IMR-90 (cell line): Measurements from ENCODE around the gene MAMDC4. TPM values are rescaled to one million over a fixed set of nuclear protein-coding genes. Genes with fewer than 3 reads are reported as not detected.

ENCODE experiments used
- ATAC-seq: fragments of 200-7000 bp; cut with Tn5 transposase; 2 replicates; pipeline ENCODE4 v1.9.1; 2020; ENCODE audit warnings: low read depth, mild to moderate bottlenecking, moderate library complexity
- BruUV-seq: library from RNA; stranded (reverse); fragments of 400-500 nt; replicated peaks from 2 replicates; lab custom pipeline; 2021; lab: Mats Ljungman, UMichigan
- CTCF ChIA-PET: fragments of 300-600 bp; formaldehyde crosslinking; extraction: SDS; loops from one replicate; lab custom pipeline; 2021; ENCODE audit warnings: antibody characterized with exemption; lab: Yijun Ruan, JAX
- POLR2A ChIA-PET: fragments of 300-600 bp; sonication (Branson Sonifier 250); formaldehyde crosslinking; loops from one replicate; lab custom pipeline; 2022; ENCODE audit warnings: antibody characterized with exemption; ENCODE audit not compliant: unreplicated experiment; lab: Charles Lee
- DNase-seq: peaks from one replicate; pipeline ENCODE4 v3.0.0; 2013
- H2AFZ ChIP-seq: replicated peaks from 2 replicates; pipeline ENCODE3; 2013; ENCODE audit warnings: low read length, mild to moderate bottlenecking; ENCODE audit not compliant: poor library complexity
- H2AK5ac ChIP-seq: 2 replicates; pipeline ENCODE4 v1.6.1; 2013; ENCODE audit warnings: low read depth, low read length, inconsistent platforms
- H2AK9ac ChIP-seq: replicated peaks from 2 replicates; pipeline ENCODE3; 2013; ENCODE audit warnings: mild to moderate bottlenecking, low read depth, low read length, moderate library complexity; ENCODE audit not compliant: poor library complexity
- H2BK120ac ChIP-seq: 2 replicates; pipeline ENCODE4 v1.6.1; 2013; ENCODE audit warnings: low read depth, low read length, inconsistent platforms
- H2BK15ac ChIP-seq: 3 replicates; pipeline ENCODE4 v1.6.1; 2013; ENCODE audit warnings: low read depth, low read length, inconsistent platforms
- H2BK20ac ChIP-seq: 2 replicates; pipeline ENCODE4 v1.6.1; 2013; ENCODE audit warnings: low read depth, mild to moderate bottlenecking, inconsistent platforms, low read length, moderate library complexity
- H2BK5ac ChIP-seq: 2 replicates; pipeline ENCODE4 v1.6.1; 2013; ENCODE audit warnings: mild to moderate bottlenecking, low read depth, low read length, inconsistent platforms; ENCODE audit not compliant: poor library complexity, severe bottlenecking
- H3K14ac ChIP-seq: replicated peaks from 2 replicates; pipeline ENCODE4 v1.6.1; 2013; ENCODE audit warnings: low read depth, low read length, inconsistent platforms
- H3K18ac ChIP-seq: 2 replicates; pipeline ENCODE4 v1.6.1; 2013; ENCODE audit warnings: low read depth, low read length, control low read depth
- H3K23ac ChIP-seq: 2 replicates; pipeline ENCODE4 v1.6.1; 2013; ENCODE audit warnings: low read depth, low read length, inconsistent platforms
- H3K27ac ChIP-seq: 2 replicates; pipeline ENCODE4 v1.5.1; 2013; ENCODE audit warnings: mild to moderate bottlenecking, control low read depth, low read length; ENCODE audit not compliant: insufficient read depth
- H3K27me3 ChIP-seq: 2 replicates; pipeline ENCODE4 v1.6.1; 2013; ENCODE audit warnings: low read length; ENCODE audit not compliant: control insufficient read depth, insufficient read depth
- H3K36me3 ChIP-seq: 2 replicates; pipeline ENCODE4 v1.6.1; 2013; ENCODE audit warnings: low read length, mixed read lengths; ENCODE audit not compliant: control insufficient read depth, insufficient read depth
- H3K4ac ChIP-seq: 2 replicates; pipeline ENCODE4 v1.6.1; 2013; ENCODE audit warnings: low read depth, low read length, inconsistent platforms
- H3K4me1 ChIP-seq: 2 replicates; pipeline ENCODE4 v1.6.1; 2013; ENCODE audit warnings: low read length, mixed read lengths; ENCODE audit not compliant: control insufficient read depth, insufficient read depth
- H3K4me2 ChIP-seq: 2 replicates; pipeline ENCODE4 v1.6.1; 2013; ENCODE audit warnings: low read depth, mild to moderate bottlenecking, control low read depth, low read length, moderate library complexity
- H3K4me3 ChIP-seq: 2 replicates; pipeline ENCODE4 v1.5.1; 2013; ENCODE audit warnings: low read depth, mild to moderate bottlenecking, control low read depth, low read length, moderate library complexity; ENCODE audit not compliant: insufficient read depth
- H3K56ac ChIP-seq: 2 replicates; pipeline ENCODE4 v1.6.1; 2013; ENCODE audit warnings: low read length, inconsistent platforms; ENCODE audit not compliant: insufficient read depth; ENCODE audit errors: extremely low read depth
- H3K79me1 ChIP-seq, 2 experiments: 2 replicates each; pipeline ENCODE4 v1.6.1; 2013; ENCODE audit warnings: low read length in 2 of 2, inconsistent platforms in 1 of 2, low read depth in 1 of 2
- H3K9ac ChIP-seq: 2 replicates; pipeline ENCODE4 v1.6.1; 2013; ENCODE audit warnings: low read depth, low read length, control low read depth
- H3K9me1 ChIP-seq: 2 replicates; pipeline ENCODE4 v1.6.1; 2013; ENCODE audit warnings: low read length, inconsistent platforms; ENCODE audit not compliant: insufficient read depth
- H3K9me3 ChIP-seq: 2 replicates; pipeline ENCODE4 v1.6.1; 2013; ENCODE audit warnings: low read length; ENCODE audit not compliant: control insufficient read depth, insufficient read depth
- H4K20me1 ChIP-seq: 2 replicates; pipeline ENCODE4 v1.6.1; 2013; ENCODE audit warnings: low read length, inconsistent platforms; ENCODE audit not compliant: insufficient read depth
- H4K5ac ChIP-seq: 2 replicates; pipeline ENCODE4 v1.6.1; 2013; ENCODE audit warnings: mild to moderate bottlenecking, low read depth, low read length, control low read depth
- H4K8ac ChIP-seq, 2 experiments: 2 replicates each; pipeline ENCODE4 v1.6.1; 2013; ENCODE audit warnings: low read depth in 2 of 2, low read length in 2 of 2, control low read depth in 1 of 2, inconsistent platforms in 1 of 2
- H4K91ac ChIP-seq: 2 replicates; pipeline ENCODE4 v1.6.1; 2013; ENCODE audit warnings: low read depth, low read length, inconsistent platforms; ENCODE audit not compliant: insufficient read depth
- CEBPB ChIP-seq: IDR thresholded peaks from 2 replicates; pipeline ENCODE4 v1.6.1; 2012; ENCODE audit warnings: low read depth, low read length, improper control_type of control experiment
- MAFK ChIP-seq: IDR thresholded peaks from 2 replicates; pipeline ENCODE4 v1.6.1; 2012; ENCODE audit warnings: low read depth, low read length, improper control_type of control experiment
- MAZ ChIP-seq: IDR thresholded peaks from 2 replicates; pipeline ENCODE4 v1.6.1; 2012; ENCODE audit warnings: low read depth, mild to moderate bottlenecking, low read length, improper control_type of control experiment, moderate library complexity, borderline replicate concordance
- POLR2A ChIP-seq: IDR thresholded peaks from 2 replicates; pipeline ENCODE4 v1.6.1; 2012; ENCODE audit warnings: mild to moderate bottlenecking, low read depth, low read length
- RCOR1 ChIP-seq: IDR thresholded peaks from 2 replicates; pipeline ENCODE4 v1.6.1; 2012; ENCODE audit warnings: mild to moderate bottlenecking, low read length, improper control_type of control experiment; ENCODE audit not compliant: insufficient replicate concordance
- RFX5 ChIP-seq: IDR thresholded peaks from 2 replicates; pipeline ENCODE4 v1.8.0; 2012; ENCODE audit warnings: low read depth, mild to moderate bottlenecking, low read length, moderate library complexity
- SMC3 ChIP-seq: fragments of 150-350 bp; IDR thresholded peaks from 2 replicates; pipeline ENCODE4 v1.6.1; 2016; ENCODE audit warnings: low read depth, mild to moderate bottlenecking, antibody characterized with exemption, low read length, moderate library complexity
- WGBS, 2 experiments: methylation state at CpG; one replicate each; pipeline versions ENCODE4 v1.1.5 to v1.1.7; 2013; ENCODE audit warnings: missing lambda C conversion rate in 2 of 2; ENCODE audit not compliant: insufficient read length in 1 of 2; ENCODE audit errors: extremely low coverage in 2 of 2; 5-methylcytosine and 5-hydroxymethylcytosine counted together
- dilution Hi-C: fragments of 300-500 bp; cut with HindIII; formaldehyde crosslinking; loops from one replicate; pipeline ENCODE4 v1.14.3; 2018; ENCODE audit warnings: low sequenced_read_pairs; ENCODE audit not compliant: unreplicated experiment
- in situ Hi-C: fragments of 300-500 bp; cut with MboI; formaldehyde crosslinking; loops from 3 replicates; pipeline ENCODE4 v1.14.3; 2019; ENCODE audit warnings: low sequenced_read_pairs, inconsistent platforms, mixed read lengths
- intact Hi-C: fragments of 100-400 bp; cut with micrococcal nuclease; formaldehyde crosslinking; loops from 2 replicates; pipeline ENCODE4 v1.10.0; 2022
- polyA plus RNA-seq, 3 experiments: library from polyadenylated mRNA; depleted of rRNA; stranded (reverse); fragments of >200 nt; gene quantifications; 2 replicates each; pipeline ENCODE4 v1.2.3, GENCODE V29; 2012; ENCODE audit warnings: low replicate concordance in 1 of 3
- total RNA-seq: library from RNA; depleted of rRNA; stranded (reverse); fragments of >200 nt; gene quantifications from 2 replicates; pipeline ENCODE4 v1.2.3, GENCODE V29; 2012
- TF ChIP-seq, protein P1 (sequence below): conservative IDR thresholded peaks from 2 replicates; pipeline ENCODE4 v1.5.1; 2012; ENCODE audit warnings: mild to moderate bottlenecking, low read depth, low read length, improper control_type of control experiment
- TF ChIP-seq, protein P2 (sequence below): fragments of 150-350 bp; IDR thresholded peaks from 2 replicates; pipeline ENCODE4 v1.6.1; 2016; ENCODE audit warnings: low read depth, mild to moderate bottlenecking, low read length, moderate library complexity, borderline replicate concordance

The MAMDC4 gene
- total and polyA plus RNA-seq, 2 of the 4 experiments (the other 2 are of a cell fraction) = 0.18 to 3.5 TPM

DNA sequence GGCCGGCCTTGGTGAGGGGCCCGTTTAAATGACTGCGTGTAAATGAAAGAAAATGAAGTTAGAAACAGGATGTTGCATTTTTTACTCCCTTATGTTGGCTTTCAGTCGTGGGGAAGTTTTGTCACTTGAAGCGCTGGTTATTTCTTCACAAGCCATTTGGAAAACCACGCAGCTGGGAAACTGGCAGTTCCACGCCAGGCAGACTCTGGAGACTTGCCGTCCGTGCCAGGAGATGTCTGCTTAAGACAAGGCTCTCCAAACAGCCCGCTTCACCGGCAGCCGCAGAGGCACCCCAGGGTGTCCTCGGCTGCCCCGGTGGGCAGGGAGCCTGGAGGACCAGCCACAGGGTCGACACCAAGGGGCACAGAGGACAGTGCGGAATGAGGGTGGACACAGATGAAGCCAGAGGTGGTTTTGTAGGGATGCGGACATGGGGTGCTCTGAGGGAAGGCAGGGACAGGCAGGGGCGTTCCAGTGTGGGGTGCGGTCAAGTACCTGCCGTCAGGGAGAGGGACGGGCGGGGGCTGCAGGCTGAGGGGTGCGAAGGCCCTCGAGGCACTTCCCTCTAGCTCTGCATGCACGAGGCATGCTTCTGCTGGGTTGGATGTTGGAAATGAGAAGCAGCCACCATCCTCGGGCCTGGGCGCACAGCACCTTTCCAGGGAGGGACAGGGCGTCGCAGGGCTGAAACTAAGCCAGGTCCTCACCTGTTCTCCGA, 21.0 kb upstream of the MAMDC4 start:
- in situ Hi-C loops (no loop called here), dilution Hi-C loops (no loop called here), intact Hi-C loops (no loop called here)
- Histone ChIP-seq H3K56ac (no peak overlapping the region), H3K4me3 (no peak overlapping the region), H3K23ac (no peak overlapping the region), H2BK120ac (no peak overlapping the region), H3K4me2 (no peak overlapping the region), H3K9ac (no peak overlapping the region), H2AFZ (no peak overlapping the region), H3K9me1 (no peaks in the 10 kb centered on the region), H3K27ac (no peak overlapping the region), H3K4ac (no peak overlapping the region), H4K20me1 (no peaks in the 10 kb centered on the region; the same call in 1 of the 2 replicates), H3K27me3 (no peaks in the 10 kb centered on the region), H2BK15ac (no peak overlapping the region), H3K4me1 (no peaks in the 10 kb centered on the region), H3K36me3 (peaks cover 57% of the 10 kb centered on the region), H4K91ac (no peak overlapping the region), H4K8ac (no peak overlapping the region), H3K14ac (no peak overlapping the region), H2AK5ac (no peak overlapping the region), H2BK5ac (no peak overlapping the region), H3K9me3 (no peaks in the 10 kb centered on the region), H2AK9ac (no peak overlapping the region), H4K5ac (no peak overlapping the region), H2BK20ac (no peak overlapping the region), H3K18ac (no peak overlapping the region), H3K79me1 (peaks cover 0 to 3% of the 10 kb centered on the region in 2 experiments; a peak in 1 of 4 replicates)
- ATAC-seq = no peak
- WGBS, 2 experiments = 95% methylated on average over 20 of the region's 30 CpGs; no CpG with 5 or more reads in 1 of the 2 experiments
- ChIA-PET POLR2A (no interaction called here), CTCF (no interaction called here)
- TF ChIP-seq CEBPB (no peak), POLR2A (no peak), RCOR1 (no peak), MAFK (no peak), SMC3 (no peak), RFX5 (no peak), MAZ (no peak)
- TF ChIP-seq, protein P1, sequence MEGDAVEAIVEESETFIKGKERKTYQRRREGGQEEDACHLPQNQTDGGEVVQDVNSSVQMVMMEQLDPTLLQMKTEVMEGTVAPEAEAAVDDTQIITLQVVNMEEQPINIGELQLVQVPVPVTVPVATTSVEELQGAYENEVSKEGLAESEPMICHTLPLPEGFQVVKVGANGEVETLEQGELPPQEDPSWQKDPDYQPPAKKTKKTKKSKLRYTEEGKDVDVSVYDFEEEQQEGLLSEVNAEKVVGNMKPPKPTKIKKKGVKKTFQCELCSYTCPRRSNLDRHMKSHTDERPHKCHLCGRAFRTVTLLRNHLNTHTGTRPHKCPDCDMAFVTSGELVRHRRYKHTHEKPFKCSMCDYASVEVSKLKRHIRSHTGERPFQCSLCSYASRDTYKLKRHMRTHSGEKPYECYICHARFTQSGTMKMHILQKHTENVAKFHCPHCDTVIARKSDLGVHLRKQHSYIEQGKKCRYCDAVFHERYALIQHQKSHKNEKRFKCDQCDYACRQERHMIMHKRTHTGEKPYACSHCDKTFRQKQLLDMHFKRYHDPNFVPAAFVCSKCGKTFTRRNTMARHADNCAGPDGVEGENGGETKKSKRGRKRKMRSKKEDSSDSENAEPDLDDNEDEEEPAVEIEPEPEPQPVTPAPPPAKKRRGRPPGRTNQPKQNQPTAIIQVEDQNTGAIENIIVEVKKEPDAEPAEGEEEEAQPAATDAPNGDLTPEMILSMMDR = no peak
- TF ChIP-seq, protein P2, sequence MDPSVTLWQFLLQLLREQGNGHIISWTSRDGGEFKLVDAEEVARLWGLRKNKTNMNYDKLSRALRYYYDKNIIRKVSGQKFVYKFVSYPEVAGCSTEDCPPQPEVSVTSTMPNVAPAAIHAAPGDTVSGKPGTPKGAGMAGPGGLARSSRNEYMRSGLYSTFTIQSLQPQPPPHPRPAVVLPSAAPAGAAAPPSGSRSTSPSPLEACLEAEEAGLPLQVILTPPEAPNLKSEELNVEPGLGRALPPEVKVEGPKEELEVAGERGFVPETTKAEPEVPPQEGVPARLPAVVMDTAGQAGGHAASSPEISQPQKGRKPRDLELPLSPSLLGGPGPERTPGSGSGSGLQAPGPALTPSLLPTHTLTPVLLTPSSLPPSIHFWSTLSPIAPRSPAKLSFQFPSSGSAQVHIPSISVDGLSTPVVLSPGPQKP = no peak
- no TSS peak for BruUV-seq
- DNase-seq = no peak
